HG03280 (cell line): Measurements from ENCODE around the gene PMEL.

Experiments
- ATAC-seq: cut with Tn5 transposase; IDR thresholded peaks from one replicate; pipeline ENCODE4 v1.9.1; 2021; ENCODE audit warnings: mild to moderate bottlenecking, moderate library complexity; ENCODE audit not compliant: unreplicated experiment

The PMEL gene

DNA sequence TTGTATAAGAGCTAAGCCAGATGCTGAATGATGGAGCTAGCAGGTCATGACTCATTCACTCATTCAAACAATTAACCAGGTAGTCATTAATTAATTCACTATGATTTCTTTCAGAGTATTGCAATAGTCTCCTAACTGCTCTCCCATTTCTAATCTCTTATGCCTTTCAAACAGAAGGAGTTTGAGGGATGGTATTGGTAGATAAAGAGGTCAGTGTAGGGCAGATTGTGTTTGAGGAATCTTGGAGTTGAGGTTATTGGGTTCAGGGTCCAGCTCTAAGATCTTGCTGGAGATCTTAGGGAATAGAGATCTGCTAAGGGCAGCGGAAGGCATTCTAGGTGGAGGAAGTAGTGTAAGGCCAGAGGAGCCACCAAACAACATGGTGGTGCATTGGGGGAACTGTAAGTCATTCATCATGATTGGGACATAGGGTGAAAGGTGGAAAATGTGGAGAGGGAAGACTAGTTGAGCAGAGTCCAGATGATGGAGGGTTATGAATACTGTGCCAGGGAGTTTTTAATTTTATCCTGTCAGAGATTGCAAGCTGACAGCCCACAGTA, 23.2 kb downstream of the PMEL start:
- ATAC-seq = no peak

GRCh38 chr12:55942055-55942454, 23.8 kb downstream of the PMEL start:
- ATAC-seq = no peak

DNA sequence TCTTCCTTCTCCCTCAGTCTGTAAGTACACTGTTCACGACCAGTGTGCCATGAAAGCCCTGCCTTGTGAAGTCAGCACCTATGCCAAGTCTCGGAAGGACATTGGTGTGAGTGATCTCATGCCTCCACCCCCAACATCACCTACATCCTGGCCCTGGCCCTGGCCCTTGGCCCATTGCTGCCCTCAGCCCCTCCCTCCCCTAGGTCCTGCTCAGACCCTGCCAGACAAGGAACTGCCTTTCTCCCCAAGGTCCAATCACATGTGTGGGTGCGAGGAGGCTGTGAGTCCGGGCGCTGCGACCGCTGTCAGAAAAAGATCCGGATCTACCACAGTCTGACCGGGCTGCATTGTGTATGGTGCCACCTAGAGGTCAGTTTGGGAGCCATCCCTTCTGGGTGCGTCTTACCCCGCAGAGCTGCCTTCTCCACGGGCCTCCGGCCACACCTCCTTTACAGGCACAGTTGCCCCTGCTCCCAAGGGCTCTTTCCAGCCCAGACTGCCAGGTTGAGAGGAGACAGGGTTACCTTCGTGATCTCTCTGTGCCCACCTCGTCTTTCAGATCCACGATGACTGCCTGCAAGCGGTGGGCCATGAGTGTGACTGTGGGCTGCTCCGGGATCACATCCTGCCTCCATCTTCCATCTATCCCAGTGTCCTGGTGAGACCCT, 25.6 kb downstream of the PMEL start:
- peak; percentile 96 for ATAC-seq

GRCh38 chr12:55938826-55939501, 26.9 kb downstream of the PMEL start:
- ATAC-seq = no peak

- no peak for ATAC-seq
Observed at GRCh38 chr12:55937981-55938380, 27.9 kb downstream of the PMEL start.

DNA sequence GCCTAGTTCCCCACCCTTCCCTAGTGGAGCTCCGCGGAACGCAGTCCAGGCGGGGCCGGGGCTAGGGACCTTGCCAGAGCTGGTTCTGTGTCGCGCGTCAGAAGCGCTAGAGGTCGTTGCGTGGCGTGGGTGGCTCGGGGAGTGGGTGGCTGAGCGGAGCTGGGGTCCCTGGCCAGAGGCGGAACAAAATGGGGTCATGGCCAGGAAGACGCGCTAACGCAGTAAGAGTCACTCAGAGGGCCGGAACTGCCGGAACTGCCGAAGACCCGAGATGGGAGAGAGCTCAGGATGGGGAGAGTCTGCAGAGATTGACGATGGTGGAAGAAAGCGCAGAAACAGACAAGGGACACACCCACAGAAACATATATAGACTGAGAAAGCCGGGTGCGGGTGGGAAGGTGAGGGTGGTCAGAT, 30.1 kb downstream of the PMEL start:
- ATAC-seq = no peak

DNA sequence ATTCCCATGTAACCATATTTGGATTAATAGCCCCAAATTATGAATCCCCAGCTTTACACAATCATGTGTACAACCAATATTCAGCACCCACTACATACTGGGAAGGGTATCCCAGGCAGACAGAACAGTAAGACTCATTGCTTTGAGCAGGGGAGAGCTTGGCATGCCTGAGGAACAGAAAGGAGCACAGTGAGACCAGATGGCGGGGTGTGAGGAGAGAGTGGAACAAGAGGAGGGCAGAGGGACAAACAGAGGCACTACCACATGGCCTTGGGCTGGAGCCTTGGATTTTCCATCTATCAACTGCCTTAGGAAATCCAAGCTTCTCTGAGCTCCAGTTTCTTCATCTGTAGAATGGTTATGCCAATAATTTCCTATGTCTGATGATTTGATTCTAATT, 31.1 kb downstream of the PMEL start:
- no peak for ATAC-seq

DNA sequence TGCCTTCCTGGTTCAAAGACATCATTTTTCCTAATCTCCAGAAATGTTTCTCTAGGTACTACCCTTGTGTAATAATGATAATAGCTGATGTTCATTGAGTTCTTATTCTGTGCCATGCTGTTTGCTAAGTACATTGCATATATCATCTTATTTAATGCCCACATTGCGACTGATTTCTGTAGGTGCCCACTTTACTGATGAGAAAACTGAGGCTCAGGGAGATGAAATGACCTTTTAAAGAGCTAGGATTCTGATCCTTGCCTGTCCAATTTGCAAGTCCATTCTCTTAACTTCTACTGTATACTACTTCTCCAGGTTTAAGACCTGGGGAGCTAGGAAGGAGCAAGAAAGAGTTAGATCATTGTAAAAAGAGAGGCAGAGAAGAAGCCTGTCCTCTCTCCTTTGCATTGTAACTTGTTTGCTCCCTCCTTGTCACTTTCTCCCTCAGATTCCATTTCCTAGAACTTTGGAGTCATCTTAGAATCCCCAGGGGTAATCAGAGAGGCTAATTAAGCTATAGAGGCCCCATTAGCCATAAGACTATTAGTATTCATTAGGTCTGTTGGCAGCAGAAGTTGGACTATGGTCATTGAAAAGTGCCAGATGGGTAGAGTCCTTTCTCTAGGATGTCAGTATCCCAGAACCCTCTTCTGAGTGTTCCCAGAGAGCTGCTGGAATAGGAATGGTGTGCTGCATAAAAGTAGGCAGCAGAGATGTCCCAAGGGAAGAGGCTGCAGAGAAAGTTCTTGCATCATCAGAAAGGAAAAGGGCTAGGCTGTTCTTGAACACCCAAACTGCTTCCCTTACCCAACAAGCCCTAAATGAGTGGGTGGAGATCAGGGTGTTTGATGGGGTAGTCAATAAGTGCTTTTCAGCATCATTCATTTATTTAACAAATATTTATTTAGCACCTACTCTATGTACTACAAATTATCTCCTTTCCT, 31.8 kb downstream of the PMEL start:
- no peak for ATAC-seq

- no peak for ATAC-seq
Observed at GRCh38 chr12:55933169-55933798, 32.6 kb downstream of the PMEL start.

DNA sequence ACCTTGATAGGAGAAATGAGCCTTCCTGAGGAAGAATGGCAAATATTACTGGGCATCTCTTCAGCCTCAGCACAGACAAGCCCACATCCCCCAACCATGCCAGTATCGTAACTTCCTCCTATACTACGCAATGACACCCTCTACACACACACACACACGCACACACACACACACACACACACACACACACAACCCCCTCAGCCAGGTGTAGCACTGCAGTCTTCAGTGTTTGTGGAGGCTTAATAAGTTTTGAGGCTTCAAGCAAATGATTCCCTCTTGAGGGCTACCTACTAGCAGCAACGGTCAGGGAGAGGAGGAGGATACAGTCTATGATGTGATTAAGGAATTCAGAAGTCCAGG, 33.3 kb downstream of the PMEL start:
- no peak for ATAC-seq

DNA sequence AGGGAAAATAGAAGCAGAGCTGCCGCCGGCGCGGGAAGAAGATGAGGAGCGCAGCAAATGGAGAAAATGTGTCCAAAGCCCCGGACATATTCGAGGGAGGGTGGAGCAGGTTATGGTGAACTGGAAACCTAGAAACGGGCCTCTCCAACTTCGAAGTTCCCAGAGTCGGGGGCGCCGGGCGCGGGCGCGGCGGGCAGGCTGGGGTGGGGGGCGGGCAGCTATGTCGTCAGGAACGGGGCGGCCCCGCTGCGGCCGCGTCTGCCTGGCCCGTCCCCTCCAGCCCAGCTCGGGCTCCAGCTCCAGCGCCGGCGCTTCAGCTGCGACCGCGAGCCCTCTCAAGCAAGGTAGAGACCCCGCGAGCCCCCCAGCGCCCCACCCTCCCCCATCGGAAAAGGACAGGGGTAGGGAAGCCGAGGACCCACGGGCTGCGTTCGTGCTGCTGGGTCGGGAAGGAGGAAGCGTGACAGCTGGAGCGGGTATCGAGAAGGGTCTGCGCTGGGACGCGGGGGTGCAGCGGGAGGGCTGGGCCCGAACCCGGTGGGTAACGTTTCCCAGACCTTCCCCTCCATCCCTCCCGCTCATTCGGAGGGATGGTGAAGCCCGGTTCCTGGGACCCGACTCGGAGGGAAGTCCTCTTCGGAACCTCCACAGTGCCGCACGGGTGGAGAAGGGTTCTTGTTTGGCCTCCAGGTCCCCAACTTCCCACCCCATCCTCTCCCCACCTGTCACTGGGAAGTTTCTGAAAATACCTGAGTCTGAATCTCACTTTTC, 33.9 kb downstream of the PMEL start:
- no peak for ATAC-seq

DNA sequence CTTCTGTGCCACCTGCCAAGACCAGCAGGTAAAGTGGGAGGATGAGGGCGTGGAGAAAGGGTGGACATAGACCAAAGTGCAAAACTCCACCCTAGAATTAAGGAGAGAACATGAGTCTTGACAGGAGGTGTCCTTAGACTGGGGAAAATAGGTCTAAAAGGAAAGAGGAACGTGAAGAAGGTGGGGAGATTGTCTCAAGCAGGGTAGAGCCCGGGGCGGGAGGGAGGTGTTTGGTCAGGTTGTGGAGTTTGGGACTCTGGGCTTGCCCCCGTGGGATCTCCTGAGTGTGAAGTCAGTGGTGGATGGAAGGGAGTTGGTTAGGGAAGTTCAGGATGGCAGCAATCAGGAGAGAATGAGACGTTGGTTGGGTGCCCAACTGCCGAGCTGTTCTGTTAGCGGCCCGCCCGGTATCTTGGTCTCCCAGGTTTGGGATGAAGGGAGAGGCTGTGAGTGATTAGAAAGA, 34.5 kb downstream of the PMEL start:
- ATAC-seq = no peak

GRCh38 chr12:55930771-55931316, 35.0 kb downstream of the PMEL start, which contains the start of gene DGKA:
TSS of gene DGKA (plus strand) at chr12:55931162. CDS start at chr12:55936504, 5,342 bp downstream.
- no peak for ATAC-seq

DNA sequence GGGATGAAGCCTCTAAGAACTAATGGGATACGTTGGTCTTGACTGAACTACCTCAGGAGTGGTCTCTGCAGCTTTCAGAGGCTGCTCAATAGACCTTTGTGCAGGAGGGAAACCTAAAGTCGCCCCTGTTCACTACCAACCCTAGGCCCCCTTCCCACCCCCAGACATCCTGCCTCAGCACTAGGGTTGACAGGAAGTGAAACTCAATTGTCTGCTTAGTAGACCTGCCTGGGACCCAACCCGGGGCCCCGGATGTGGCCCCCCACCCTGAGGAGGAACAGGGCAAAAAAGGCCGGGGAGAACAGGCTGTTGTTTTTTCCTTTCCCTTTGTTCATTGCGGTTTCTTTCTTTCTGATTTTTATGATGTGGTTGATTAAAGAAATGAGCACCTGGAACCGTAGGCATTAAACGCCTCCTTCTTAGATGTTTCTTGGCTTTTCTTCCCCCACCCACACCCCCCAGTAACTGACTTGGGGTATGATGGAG, 36.5 kb downstream of the PMEL start:
- no peak for ATAC-seq

DNA sequence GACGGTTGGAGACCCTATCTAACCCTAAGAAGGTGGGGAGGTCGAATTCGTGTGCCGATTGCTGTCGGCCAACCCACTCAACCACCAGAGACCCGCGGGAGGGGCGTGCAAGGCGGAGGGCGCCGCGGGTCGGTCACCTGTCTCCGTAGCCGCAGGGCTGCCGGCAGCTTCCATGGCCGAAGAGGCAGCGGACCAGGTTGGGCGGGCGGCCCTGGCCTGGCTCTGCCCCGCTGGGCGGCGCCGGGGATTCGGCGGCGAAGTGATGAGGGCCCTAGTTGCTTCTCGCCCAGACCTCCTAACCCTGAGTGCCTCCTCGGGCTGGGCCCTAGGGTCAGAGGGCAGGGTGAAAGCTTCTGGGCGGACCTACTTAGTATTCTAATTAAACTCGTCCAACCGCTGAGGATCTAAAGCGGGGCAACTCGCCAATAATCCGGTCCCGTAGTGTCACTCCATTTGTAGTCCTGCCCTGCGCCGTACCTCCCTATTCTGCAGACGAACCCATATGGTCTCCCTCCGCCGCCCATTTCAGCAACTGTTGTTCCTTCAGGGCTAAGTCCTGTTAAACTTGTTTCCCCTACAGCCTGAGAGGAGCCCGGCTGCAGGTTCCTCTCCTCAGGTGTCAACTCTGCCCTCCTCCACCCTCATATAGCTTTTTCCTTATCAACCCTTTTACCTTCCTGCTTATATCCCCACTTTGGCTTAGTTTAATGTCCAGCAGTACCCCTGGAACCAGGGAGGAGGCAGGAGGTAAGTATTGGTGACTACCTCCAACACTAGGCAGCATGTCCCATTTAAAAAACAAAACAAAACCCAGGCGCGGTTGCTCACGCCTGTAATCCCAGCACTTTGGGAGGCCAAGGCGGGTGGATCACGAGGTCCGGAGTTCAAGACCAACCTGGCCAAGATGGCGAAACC, 38.0 kb downstream of the PMEL start, which contains the start of gene PYM1:
TSS of gene PYM1 (minus strand) at position 307 of the 915 bp plus-strand sequence. CDS start at position 174, 133 bp downstream.
- ATAC-seq = peak; percentile 40

- ATAC-seq = peak; percentile 51
Observed at GRCh38 chr12:55926738-55927587, 38.9 kb downstream of the PMEL start.
